OCI-LY7 (cell line): ENCODE measurements around the gene RAD21L1. TPM values are rescaled to one million over a fixed set of nuclear protein-coding genes. Genes with fewer than 3 reads are reported as not detected.

Experiments
- BruUV-seq: library from RNA; stranded (reverse); fragments of 400-500 nt; replicated peaks from 2 replicates; lab custom pipeline; 2021; lab: Mats Ljungman, UMichigan
- CTCF ChIA-PET: fragments of 300-600 bp; sonication (Branson Sonifier 250); formaldehyde crosslinking; loops from one replicate; lab custom pipeline; 2022; ENCODE audit warnings: antibody characterized with exemption; ENCODE audit not compliant: unreplicated experiment; lab: Charles Lee
- POLR2A ChIA-PET: fragments of 300-600 bp; sonication (Branson Sonifier 250); formaldehyde crosslinking; loops from one replicate; lab custom pipeline; 2022; ENCODE audit warnings: antibody characterized with exemption; lab: Charles Lee
- DNase-seq: peaks from one replicate; pipeline ENCODE4 v3.0.0-alpha.2; 2015; ENCODE audit warnings: low spot score
- H2AFZ ChIP-seq: fragments of 200-600 bp; sonication (generic), shearing (Covaris generic); 2 replicates; pipeline ENCODE4 v1.6.1; 2014; ENCODE audit warnings: mild to moderate bottlenecking, antibody characterized with exemption, low read length, moderate library complexity
- H3K27ac ChIP-seq: fragments of 200-600 bp; sonication (generic); 2 replicates; pipeline ENCODE4 v1.5.1; 2014; ENCODE audit warnings: mixed run types, low read depth, mild to moderate bottlenecking, moderate library complexity, low read length, inconsistent platforms; ENCODE audit not compliant: poor library complexity, severe bottlenecking
- H3K36me3 ChIP-seq: fragments of 200-600 bp; sonication (generic); 2 replicates; pipeline ENCODE4 v1.6.1; 2014; ENCODE audit warnings: mild to moderate bottlenecking, antibody characterized with exemption, low read length, moderate library complexity, mixed read lengths; ENCODE audit not compliant: insufficient read depth
- H3K4me1 ChIP-seq: fragments of 200-600 bp; sonication (generic); 2 replicates; pipeline ENCODE4 v1.5.1; 2014; ENCODE audit warnings: mild to moderate bottlenecking, low read length; ENCODE audit not compliant: insufficient read depth, poor library complexity, severe bottlenecking
- H3K4me2 ChIP-seq: fragments of 200-600 bp; sonication (generic); 2 replicates; pipeline ENCODE4 v1.6.1; 2014; ENCODE audit warnings: mild to moderate bottlenecking, low read length
- H3K4me3 ChIP-seq: fragments of 200-600 bp; sonication (generic); 2 replicates; pipeline ENCODE4 v1.5.1; 2014; ENCODE audit warnings: mild to moderate bottlenecking, low read depth, low read length; ENCODE audit not compliant: poor library complexity, severe bottlenecking
- H3K79me2 ChIP-seq: fragments of 200-600 bp; sonication (generic); 2 replicates; pipeline ENCODE4 v1.6.1; 2016; ENCODE audit warnings: low read depth, mild to moderate bottlenecking, low read length, moderate library complexity, mixed read lengths; ENCODE audit not compliant: insufficient read depth
- H3K9me2 ChIP-seq: fragments of 200-600 bp; sonication (generic); 2 replicates; pipeline ENCODE4 v1.6.1; 2016; ENCODE audit warnings: mild to moderate bottlenecking, low read length, mixed read lengths; ENCODE audit not compliant: insufficient read depth
- H3K9me3 ChIP-seq: fragments of 200-600 bp; sonication (generic); 2 replicates; pipeline ENCODE4 v1.6.1; 2014; ENCODE audit warnings: mild to moderate bottlenecking, mixed run types, low read length, mixed read lengths
- H4K20me1 ChIP-seq: fragments of 200-600 bp; sonication (generic); 2 replicates; pipeline ENCODE4 v1.6.1; 2014; ENCODE audit warnings: mild to moderate bottlenecking, antibody characterized with exemption, low read length, moderate library complexity, mixed read lengths; ENCODE audit not compliant: insufficient read depth
- CTCF ChIP-seq: fragments of 200-600 bp; sonication (generic); conservative IDR thresholded peaks from 2 replicates; pipeline ENCODE4 v1.5.1; 2014; ENCODE audit warnings: mild to moderate bottlenecking, antibody characterized with exemption, low read length, moderate library complexity, mixed read lengths
- EZH2phosphoT487 ChIP-seq: fragments of 200-600 bp; sonication (generic); IDR thresholded peaks from 2 replicates; pipeline ENCODE4 v1.6.1; 2018; ENCODE audit warnings: low read depth, borderline replicate concordance, mild to moderate bottlenecking, mixed run types, antibody characterized with exemption, low read length, moderate library complexity, mixed read lengths
- intact Hi-C: fragments of 100-400 bp; cut with micrococcal nuclease; formaldehyde crosslinking; loops from one replicate; pipeline ENCODE4 v1.10.0; 2022; ENCODE audit not compliant: unreplicated experiment
- total RNA-seq, 2 experiments: library from RNA; depleted of rRNA in 1 of 2; stranded (reverse); fragments of >200 nt in 1 of 2; shearing (Covaris generic) in 1 of 2; gene quantifications; 2 replicates each; pipeline ENCODE4 v1.2.3, GENCODE V29; 2014 to 2022

RAD21L1 gene
- total RNA-seq, 2 experiments from 2014 or later = not detected

- H2AFZ ChIP-seq = no peak overlapping the region
- ChIA-PET POLR2A (interaction anchor here (1.1 kb wide), 1 partner anchor 11 kb away, joined by 3 read pairs; no protein-coding TSS in a partner anchor), CTCF (no interaction called here)
- no peaks in the 10 kb centered on the region for H3K79me2 ChIP-seq
- no TSS peak for BruUV-seq
- intact Hi-C loops = no loop called here
- H3K4me2 ChIP-seq = no peak overlapping the region
- no peak overlapping the region for H3K4me3 ChIP-seq
- DNase-seq = no peak
- H3K36me3 ChIP-seq = no peaks in the 10 kb centered on the region
- no peaks in the 10 kb centered on the region for H3K9me2 ChIP-seq
- H3K27ac ChIP-seq = no peak overlapping the region
- H3K9me3 ChIP-seq = no peaks in the 10 kb centered on the region
- no peaks in the 10 kb centered on the region for H4K20me1 ChIP-seq
- TF ChIP-seq EZH2phosphoT487 (no peak), CTCF (no peak)
- H3K4me1 ChIP-seq = no peaks in the 10 kb centered on the region
Measured at GRCh38 chr20:1287306-1287705, 61.5 kb downstream of the RAD21L1 start.

GRCh38 chr20:1287787-1288569 lies 62.1 kb downstream of the RAD21L1 start:
- H3K9me3 ChIP-seq = no peaks in the 10 kb centered on the region
- no peak overlapping the region for H3K4me2 ChIP-seq
- TF ChIP-seq CTCF (no peak), EZH2phosphoT487 (no peak)
- POLR2A ChIA-PET = interaction anchor here (1.1 kb wide), 1 partner anchor 11 kb away, joined by 3 read pairs; no protein-coding TSS in a partner anchor
- H3K4me1 ChIP-seq = no peaks in the 10 kb centered on the region
- DNase-seq = no peak
- no peaks in the 10 kb centered on the region for H3K9me2 ChIP-seq
- CTCF ChIA-PET = no interaction called here
- no peak overlapping the region for H2AFZ ChIP-seq
- intact Hi-C loops = no loop called here
- H3K36me3 ChIP-seq = no peaks in the 10 kb centered on the region
- BruUV-seq = no TSS peak
- no peaks in the 10 kb centered on the region for H4K20me1 ChIP-seq
- no peak overlapping the region for H3K27ac ChIP-seq
- no peak overlapping the region for H3K4me3 ChIP-seq
- no peaks in the 10 kb centered on the region for H3K79me2 ChIP-seq

GRCh38 chr20:1291191-1291741 lies 65.4 kb downstream of the RAD21L1 start:
- DNase-seq = no peak
- Histone ChIP-seq H3K4me3 (no peak overlapping the region), H3K9me3 (no peaks in the 10 kb centered on the region), H3K4me2 (no peak overlapping the region), H2AFZ (no peak overlapping the region), H3K36me3 (no peaks in the 10 kb centered on the region), H4K20me1 (no peaks in the 10 kb centered on the region), H3K79me2 (no peaks in the 10 kb centered on the region), H3K4me1 (no peaks in the 10 kb centered on the region), H3K27ac (no peak overlapping the region), H3K9me2 (no peaks in the 10 kb centered on the region)
- intact Hi-C loops = no loop called here
- POLR2A ChIA-PET = interaction anchor here (0.5 kb wide), 1 partner anchor 153 kb away, joined by 4 read pairs; no protein-coding TSS in a partner anchor
- CTCF ChIA-PET = no interaction called here
- no peak for TF ChIP-seq EZH2phosphoT487
- TF ChIP-seq CTCF = no peak
- BruUV-seq = no TSS peak
